ENCODE data around the gene PLEKHG4B.
"Not testable (repeated sequence)": the region's sequence is repeated elsewhere in the genome, so short reads cannot be mapped to it uniquely, and the experiment has no call there.

PLEKHG4B gene

GRCh38 chr5:155651-156410 is 63.9 kb downstream of the PLEKHG4B start:
- no peak for DNase-seq (ENCODE audit: low read depth in 2 of 2)

- no peak for DNase-seq (ENCODE audit: low read depth in 2 of 2)
These were observed 64.6 kb downstream of the PLEKHG4B start for GRCh38 chr5:156411-157072.

- no peak for DNase-seq (ENCODE audit: low read depth in 2 of 2)
These were observed 65.3 kb downstream of the PLEKHG4B start for GRCh38 chr5:157126-157715.

GRCh38 chr5:157801-158200 is 65.8 kb downstream of the PLEKHG4B start:
- no peak for DNase-seq (ENCODE audit: low read depth in 2 of 2)

- no peak for DNase-seq (ENCODE audit: low read depth in 2 of 2)
These were observed 67.0 kb downstream of the PLEKHG4B start for GRCh38 chr5:158807-159447.

GRCh38 chr5:159448-160172 is 67.6 kb downstream of the PLEKHG4B start:
- no peak for DNase-seq (ENCODE audit: low read depth in 2 of 2)

- no peak for DNase-seq (ENCODE audit: low read depth in 2 of 2)
These were observed 68.2 kb downstream of the PLEKHG4B start for GRCh38 chr5:160173-160510.

- no peak for DNase-seq (ENCODE audit: low read depth in 2 of 2)
These were observed 69.2 kb downstream of the PLEKHG4B start for GRCh38 chr5:160921-161802.

- no peak for DNase-seq (ENCODE audit: low read depth in 2 of 2)
These were observed 69.8 kb downstream of the PLEKHG4B start for GRCh38 chr5:161803-162110.

- DNase-seq (ENCODE audit: low read depth in 2 of 2), result no peak
These were observed 70.2 kb downstream of the PLEKHG4B start for GRCh38 chr5:162190-162564.

- DNase-seq (ENCODE audit: low read depth in 2 of 2), result no peak
These were observed 70.8 kb downstream of the PLEKHG4B start for GRCh38 chr5:162565-163337.

GRCh38 chr5:163338-163620 is 71.3 kb downstream of the PLEKHG4B start:
- no peak for DNase-seq (ENCODE audit: low read depth in 2 of 2)

- DNase-seq (ENCODE audit: low read depth in 2 of 2), result no peak
These were observed 71.9 kb downstream of the PLEKHG4B start for GRCh38 chr5:163841-164240.

- DNase-seq (ENCODE audit: low read depth in 2 of 2), result no peak
These were observed 72.3 kb downstream of the PLEKHG4B start for GRCh38 chr5:164244-164643.

- not testable (repeated sequence) for DNase-seq (ENCODE audit: low read depth in 2 of 2)
These were observed 72.8 kb downstream of the PLEKHG4B start for GRCh38 chr5:164783-165182.

GRCh38 chr5:166441-167372 is 74.7 kb downstream of the PLEKHG4B start:
- no peak for DNase-seq (ENCODE audit: low read depth in 2 of 2)

GRCh38 chr5:167511-167910 is 75.5 kb downstream of the PLEKHG4B start:
- no peak for DNase-seq (ENCODE audit: low read depth in 2 of 2)

- no peak for DNase-seq (ENCODE audit: low read depth in 2 of 2)
These were observed 76.2 kb downstream of the PLEKHG4B start for GRCh38 chr5:167982-168660.

Data from stimulated activated CD4-positive, alpha-beta T cell treated with anti-CD3 and anti-CD28 coated beads, Interleukin-12 subunit alpha, Interleukin-12 subunit beta, amount 100 ng/mL, for 24 hours (primary cell).